GM19463 (cell line): ENCODE data around the gene GIPC3.

Experiments
- ATAC-seq: cut with Tn5 transposase; IDR thresholded peaks from one replicate; pipeline ENCODE4 v1.9.1; 2021; ENCODE audit warnings: mild to moderate bottlenecking, moderate library complexity; ENCODE audit not compliant: unreplicated experiment

GIPC3 gene

DNA sequence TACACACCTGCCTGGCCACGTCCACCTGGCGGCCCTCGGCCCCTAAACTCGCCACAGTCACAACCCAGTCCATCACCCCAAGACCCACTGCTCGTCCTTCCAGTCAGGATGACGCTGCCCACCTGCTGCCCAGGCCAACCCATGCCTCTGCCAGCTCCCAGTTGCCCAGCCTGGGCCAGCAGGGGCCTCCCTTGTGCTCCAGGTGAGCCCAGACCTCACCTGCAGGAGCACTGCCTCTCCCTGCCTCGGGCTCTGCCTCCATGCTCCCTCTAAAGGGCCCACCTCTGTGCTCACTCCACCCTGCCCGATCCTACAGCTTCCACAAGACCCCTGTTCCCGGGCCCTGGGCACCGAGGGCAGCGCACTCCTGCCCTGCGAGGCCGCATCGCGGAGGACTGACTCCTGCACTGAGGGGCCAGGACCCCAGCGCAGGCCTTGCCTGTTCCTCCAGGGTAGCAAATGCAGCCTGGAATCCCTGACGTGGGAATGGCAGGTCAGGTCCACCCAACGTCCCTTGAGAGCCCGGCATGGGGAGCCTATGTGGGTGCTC is 49.3 kb downstream of the GIPC3 start:
- no peak for ATAC-seq

DNA sequence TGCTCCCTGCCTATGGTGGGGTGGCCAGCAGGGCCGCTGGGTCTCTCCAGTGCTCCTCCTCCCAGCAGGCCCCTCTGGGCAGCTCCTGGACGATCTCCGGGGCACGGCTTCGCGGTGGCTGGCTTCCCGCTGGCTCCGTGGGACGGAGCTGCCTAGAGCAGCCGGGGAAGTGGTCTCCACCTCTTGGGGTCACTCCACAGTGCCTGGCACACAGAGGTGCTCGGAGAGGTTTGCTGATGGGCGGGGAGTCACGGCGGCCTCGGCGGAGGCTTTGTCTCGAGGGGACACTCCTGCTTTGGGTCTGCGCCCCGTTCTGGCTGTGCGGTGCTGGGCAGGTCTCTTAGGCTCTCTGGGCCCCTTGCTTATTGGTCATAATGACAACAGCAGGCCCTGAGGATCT is 51.2 kb downstream of the GIPC3 start:
- ATAC-seq, result no peak

DNA sequence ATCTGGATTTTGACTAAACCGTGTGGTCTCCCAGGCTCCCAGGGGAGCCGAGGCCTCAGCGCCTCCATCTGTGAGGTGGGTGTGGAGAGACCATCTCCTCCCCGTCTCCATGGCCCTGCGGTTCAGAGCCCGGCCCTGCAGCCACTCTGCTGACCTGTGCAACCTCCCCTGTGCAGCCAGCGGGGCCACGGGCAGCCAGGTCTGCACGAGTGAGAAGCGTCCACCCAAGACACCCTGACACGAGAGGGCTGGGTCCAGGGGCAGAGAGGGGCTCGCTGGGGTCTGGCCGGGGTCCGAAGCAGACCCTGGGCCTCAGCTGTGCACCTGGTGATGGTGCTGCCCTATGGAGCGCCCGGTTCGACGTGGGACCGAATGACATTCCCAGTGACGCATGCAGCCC is 51.7 kb downstream of the GIPC3 start:
- ATAC-seq, result no peak

DNA sequence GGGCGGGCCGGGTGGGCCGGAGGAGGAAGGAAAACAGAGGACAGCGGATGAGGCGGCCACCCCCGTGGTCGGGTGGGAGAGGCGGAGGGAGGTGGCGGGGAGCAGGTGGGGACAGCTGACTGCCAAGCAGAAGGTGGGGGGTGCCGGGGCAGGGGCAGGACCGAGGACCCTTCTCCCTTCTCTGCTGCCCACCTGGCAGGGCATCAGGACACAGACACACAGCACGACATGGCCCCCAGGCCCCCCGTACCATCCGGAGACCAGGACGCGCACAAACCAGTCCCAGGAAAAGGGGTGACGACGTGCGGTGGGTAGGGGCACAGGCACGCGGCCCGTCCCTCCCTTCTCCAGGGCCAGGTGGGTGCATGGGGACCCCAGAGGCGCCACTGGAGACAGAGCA is 52.3 kb downstream of the GIPC3 start:
- ATAC-seq, result no peak

DNA sequence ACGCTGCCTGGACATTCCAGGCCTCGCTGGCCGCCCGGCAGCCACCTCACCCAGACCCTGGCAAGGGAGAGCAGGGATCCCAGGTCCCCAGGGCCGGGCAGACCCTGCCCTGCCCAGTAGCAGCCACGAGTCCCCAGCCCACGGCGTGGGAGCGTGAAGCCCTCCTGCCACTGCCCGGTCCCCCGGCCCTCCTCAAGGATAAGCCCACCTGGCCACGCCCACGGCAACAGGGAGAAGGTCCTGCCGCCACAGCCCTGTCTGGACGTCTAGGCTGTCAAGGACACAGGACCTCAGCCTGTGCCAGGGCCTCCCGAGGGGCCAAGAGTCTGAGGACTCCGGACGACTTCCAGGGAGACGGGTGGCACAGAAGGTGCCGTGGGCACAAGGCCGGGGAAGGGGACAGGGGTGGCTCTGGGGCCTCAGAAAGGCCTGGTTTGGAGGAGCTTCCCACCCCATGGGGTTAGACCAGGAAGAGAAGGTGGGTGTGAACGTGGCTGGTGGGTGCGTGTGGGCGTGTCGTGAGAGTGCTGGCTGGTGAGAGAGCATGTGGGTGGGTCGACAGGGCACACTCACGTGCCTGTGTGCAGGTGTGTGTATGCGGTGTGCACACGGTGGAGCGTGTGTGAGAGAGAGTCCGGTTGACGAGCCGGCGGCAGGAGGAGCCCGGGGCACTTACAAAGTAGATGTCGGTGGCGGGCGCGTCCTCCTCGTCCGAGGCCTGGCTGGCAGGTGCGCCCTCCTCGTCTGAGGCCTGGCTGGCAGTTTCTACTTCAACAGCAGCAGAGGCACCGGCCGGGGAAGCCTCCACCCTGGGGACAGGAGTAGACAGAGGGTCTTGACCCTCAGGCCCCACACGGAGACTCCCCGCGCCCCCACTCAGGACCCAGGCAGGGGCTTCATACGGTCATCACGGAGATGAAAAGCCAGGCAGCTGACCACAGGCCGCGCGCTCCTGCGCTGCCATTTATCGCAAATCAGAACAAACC is 53.2 kb downstream of the GIPC3 start:
- ATAC-seq, result no peak

DNA sequence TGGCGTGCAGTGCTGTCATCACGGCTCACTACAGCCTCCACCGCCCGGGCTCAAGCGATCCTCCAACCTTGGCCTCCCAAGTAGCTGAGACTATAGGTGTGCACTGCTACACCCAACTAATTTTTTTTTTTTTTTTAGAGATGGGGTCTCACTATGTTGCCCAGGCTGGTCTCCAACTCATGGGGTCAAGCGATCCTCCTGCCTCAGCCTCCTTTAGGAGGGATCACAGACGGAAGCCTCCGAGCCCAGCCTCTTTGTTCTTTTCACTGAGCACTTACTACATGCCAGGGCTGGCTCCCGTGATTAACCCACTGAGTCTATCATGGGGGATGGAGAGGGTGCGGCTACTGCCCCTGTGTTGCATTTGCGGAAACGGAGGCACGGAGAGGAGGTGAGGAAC is 54.2 kb downstream of the GIPC3 start:
- ATAC-seq, result no peak

DNA sequence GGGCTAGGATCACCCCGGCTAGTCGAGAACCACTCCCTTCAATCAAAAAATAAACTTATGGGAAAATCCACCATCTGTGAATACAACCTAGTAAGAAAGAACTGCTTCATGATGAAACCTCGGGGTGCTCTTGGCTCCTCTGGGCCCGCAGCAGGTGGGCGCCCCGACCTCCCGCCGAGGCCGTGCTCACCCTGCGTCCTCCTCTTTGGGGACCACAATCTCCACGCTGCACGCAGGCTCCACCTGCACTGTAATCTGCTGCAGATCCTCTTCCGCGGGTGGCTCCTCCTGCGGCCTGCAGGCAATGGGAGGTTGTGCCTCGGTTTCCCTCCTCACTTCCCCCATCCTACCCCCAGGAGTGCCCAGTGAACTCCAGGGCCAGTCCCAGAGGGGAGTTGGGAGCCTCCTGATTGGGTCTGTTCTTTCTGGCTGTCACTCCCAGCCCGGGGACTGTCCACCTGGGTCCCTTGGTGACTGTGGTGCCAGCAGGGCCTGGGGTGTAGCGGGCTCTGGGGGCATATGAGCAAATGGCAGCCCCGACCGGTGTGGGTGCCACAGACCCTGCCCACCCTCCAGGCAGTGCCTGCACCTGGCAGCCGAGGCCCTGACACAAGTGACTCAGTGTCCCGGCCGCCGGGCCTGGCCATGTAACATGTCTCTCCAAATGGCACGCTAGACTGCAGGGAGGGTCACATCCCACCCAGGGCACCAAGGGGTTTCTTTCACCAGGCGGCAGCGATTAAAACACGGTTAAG is 56.4 kb downstream of the GIPC3 start:
- ATAC-seq, result no peak

DNA sequence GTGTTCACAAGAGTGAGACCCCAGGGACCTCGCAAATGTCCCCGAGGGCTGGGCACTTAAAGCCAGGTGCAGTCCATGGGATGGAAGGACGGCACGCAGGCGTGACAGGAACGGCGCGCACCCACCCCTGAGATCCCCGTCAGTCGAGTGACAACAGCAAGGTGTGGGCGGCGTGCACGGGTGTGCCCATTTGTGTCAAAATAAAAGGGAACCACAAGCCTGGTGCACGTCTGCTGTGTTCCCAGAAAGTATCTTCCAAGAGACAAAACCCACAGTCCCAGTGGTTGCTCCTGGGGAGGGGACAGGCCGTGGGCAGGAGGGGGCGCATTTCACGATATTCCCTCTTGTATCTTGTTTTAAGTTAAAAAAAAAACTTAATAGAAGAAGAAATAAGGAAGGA is 57.0 kb downstream of the GIPC3 start:
- ATAC-seq, result no peak
